ENCODE data around the gene SLC39A9. TPM values are rescaled to one million over a fixed set of nuclear protein-coding genes. Genes with fewer than 3 reads are reported as not detected.

The SLC39A9 gene
- total and polyA plus RNA-seq, 2 of the 13 experiments (the other 11 are each of a cell fraction or from before 2014, with no cell fraction given) = 46.6 to 69.5 TPM

- no peak for TF ChIP-seq SIN3B (IDR thresholded peaks at IDR 0.05; ENCODE audit: low read length)
- no peak for TF ChIP-seq SIX1 (CRISPR knock-in tag; IDR thresholded peaks at IDR 0.05; ENCODE audit: borderline replicate concordance)
- TF ChIP-seq GPBP1L1 (CRISPR knock-in tag; IDR thresholded peaks at IDR 0.05) = no peak
Measured at GRCh38 chr14:69464379-69464778, 65.9 kb downstream of the SLC39A9 start (continued).

- ATAC-seq (no peak), FAIRE-seq (no peak), DNase-seq (ENCODE audit: low spot score) (no peak)
- Histone ChIP-seq H2AFZ (ENCODE audit: low read length) (no peak overlapping the region), H3K9ac (ENCODE audit: insufficient read depth, low read depth, low read length) (no peak overlapping the region), H3K79me2 (ENCODE audit: insufficient read depth, low read length) (no peaks in the 10 kb centered on the region), H3K9me3 (ENCODE audit: low read length) (no peaks in the 10 kb centered on the region), H4K20me1 (ENCODE audit: insufficient read depth, low read length) (no peaks in the 10 kb centered on the region), H3K27ac (ENCODE audit: extremely low read length, insufficient read depth, low read length) (no peak overlapping the region), H3K27me3 (ENCODE audit: control insufficient read depth in 1 of 2, insufficient read depth in 2 of 2, low read length in 2 of 2) (no peaks in the 10 kb centered on the region), H3K4me3 (replicated peaks in 1 of 3; ENCODE audit: insufficient read depth in 1 of 3, low read depth in 2 of 3, low read length in 3 of 3) (no peak overlapping the region), H3K4me2 (ENCODE audit: low read depth, low read length) (no peak overlapping the region), H3K4me1 (ENCODE audit: insufficient read depth, low read length) (no peaks in the 10 kb centered on the region), H3K36me3 (replicated peaks in 1 of 2; ENCODE audit: control insufficient read depth in 1 of 2, insufficient read depth in 2 of 2, low read length in 2 of 2) (peaks cover 1 to 17% of the 10 kb centered on the region in 2 experiments; a peak in 3 of 5 replicates)
- 91% methylated on average over 5 of the region's 6 CpGs for WGBS (ENCODE audit: low lambda C conversion rate)
- TF ChIP-seq EEA1 (CRISPR knock-in tag; IDR thresholded peaks at IDR 0.05; ENCODE audit: borderline replicate concordance) (no peak), BHLHE40 (IDR thresholded peaks at IDR 0.05; ENCODE audit: low read length) (no peak), ERF (CRISPR knock-in tag; IDR thresholded peaks at IDR 0.05) (no peak)
- CTCF ChIA-PET (ENCODE audit: low intra/inter-chr PET ratio, low total read pairs) = no interaction called here
- intact Hi-C loops (cut with micrococcal nuclease; ENCODE audit: unreplicated experiment) = no loop called here
- BruUV-seq (replicated peaks) = no TSS peak
- in situ Hi-C loops (cut with HindIII; ENCODE audit: extremely low pct_ligation_motif_present, low pct_unique_long_range_greater_than_20kb) = loop anchor here (5.0 to 10.0 kb wide), 2 partner anchors 68 to 210 kb away; partner anchors contain the start of genes ERH and SLC39A9
- POLR2A ChIA-PET = no interaction called here
Measured at GRCh38 chr14:69464829-69465228, 66.3 kb downstream of the SLC39A9 start.

- BruUV-seq (replicated peaks) = no TSS peak
- Histone ChIP-seq H3K36me3 (replicated peaks in 1 of 2; ENCODE audit: control insufficient read depth in 1 of 2, insufficient read depth in 2 of 2, low read length in 2 of 2) (no peaks in the 10 kb centered on the region), H3K27me3 (ENCODE audit: control insufficient read depth in 1 of 2, insufficient read depth in 2 of 2, low read length in 2 of 2) (no peaks in the 10 kb centered on the region), H2AFZ (ENCODE audit: low read length) (no peak overlapping the region), H3K9me3 (ENCODE audit: low read length) (no peaks in the 10 kb centered on the region), H3K4me2 (ENCODE audit: low read depth, low read length) (no peak overlapping the region), H3K4me3 (replicated peaks in 1 of 3; ENCODE audit: insufficient read depth in 1 of 3, low read depth in 2 of 3, low read length in 3 of 3) (no peak overlapping the region), H3K4me1 (ENCODE audit: insufficient read depth, low read length) (no peaks in the 10 kb centered on the region), H4K20me1 (ENCODE audit: insufficient read depth, low read length) (no peaks in the 10 kb centered on the region), H3K27ac (ENCODE audit: extremely low read length, insufficient read depth, low read length) (no peak overlapping the region), H3K9ac (ENCODE audit: insufficient read depth, low read depth, low read length) (no peak overlapping the region), H3K79me2 (ENCODE audit: insufficient read depth, low read length) (no peaks in the 10 kb centered on the region)
- intact Hi-C loops (cut with micrococcal nuclease; ENCODE audit: unreplicated experiment) (no loop called here), in situ Hi-C loops (cut with HindIII; ENCODE audit: extremely low pct_ligation_motif_present, low pct_unique_long_range_greater_than_20kb) (loop anchor here (10.0 kb wide), 1 partner anchor 214 kb away; no protein-coding TSS in a partner anchor)
- TF ChIP-seq STAT6 (CRISPR knock-in tag; IDR thresholded peaks at IDR 0.05; ENCODE audit: borderline replicate concordance) (no peak), HNRNPH1 (optimal IDR thresholded peaks at IDR 0.05; ENCODE audit: low read depth, low read length) (no peak), FOXA3 (CRISPR knock-in tag; IDR thresholded peaks at IDR 0.05) (no peak), ZNF292 (CRISPR knock-in tag; IDR thresholded peaks at IDR 0.05; ENCODE audit: borderline replicate concordance, low read depth) (no peak)
- ChIA-PET POLR2A (no interaction called here), CTCF (ENCODE audit: low intra/inter-chr PET ratio, low total read pairs) (no interaction called here)
- DNase-seq (ENCODE audit: low spot score) (no peak), ATAC-seq (no peak), FAIRE-seq (no peak)
- WGBS (ENCODE audit: low lambda C conversion rate) = 58% methylated on average over 2 of the region's 2 CpGs
Measured at GRCh38 chr14:69468949-69469348, 70.5 kb downstream of the SLC39A9 start.

Data from HepG2 (cell line).